ENCODE data around the gene ZC3H14.
A peak's percentile ranks its signal among the peaks of the same experiment; 100 is the strongest.
"Not testable (repeated sequence)": the region's sequence is repeated elsewhere in the genome, so short reads cannot be mapped to it uniquely, and the experiment has no call there.

Gene ZC3H14, protein sequence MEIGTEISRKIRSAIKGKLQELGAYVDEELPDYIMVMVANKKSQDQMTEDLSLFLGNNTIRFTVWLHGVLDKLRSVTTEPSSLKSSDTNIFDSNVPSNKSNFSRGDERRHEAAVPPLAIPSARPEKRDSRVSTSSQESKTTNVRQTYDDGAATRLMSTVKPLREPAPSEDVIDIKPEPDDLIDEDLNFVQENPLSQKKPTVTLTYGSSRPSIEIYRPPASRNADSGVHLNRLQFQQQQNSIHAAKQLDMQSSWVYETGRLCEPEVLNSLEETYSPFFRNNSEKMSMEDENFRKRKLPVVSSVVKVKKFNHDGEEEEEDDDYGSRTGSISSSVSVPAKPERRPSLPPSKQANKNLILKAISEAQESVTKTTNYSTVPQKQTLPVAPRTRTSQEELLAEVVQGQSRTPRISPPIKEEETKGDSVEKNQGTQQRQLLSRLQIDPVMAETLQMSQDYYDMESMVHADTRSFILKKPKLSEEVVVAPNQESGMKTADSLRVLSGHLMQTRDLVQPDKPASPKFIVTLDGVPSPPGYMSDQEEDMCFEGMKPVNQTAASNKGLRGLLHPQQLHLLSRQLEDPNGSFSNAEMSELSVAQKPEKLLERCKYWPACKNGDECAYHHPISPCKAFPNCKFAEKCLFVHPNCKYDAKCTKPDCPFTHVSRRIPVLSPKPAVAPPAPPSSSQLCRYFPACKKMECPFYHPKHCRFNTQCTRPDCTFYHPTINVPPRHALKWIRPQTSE

GRCh38 chr14:88562831-88563686 is at the start of gene ZC3H14:
Gene ZC3H14 (plus strand): TSS chr14:88563037. CDS start chr14:88563134, 97 bp downstream.
- DNase-seq, result peak; percentile 77

DNA sequence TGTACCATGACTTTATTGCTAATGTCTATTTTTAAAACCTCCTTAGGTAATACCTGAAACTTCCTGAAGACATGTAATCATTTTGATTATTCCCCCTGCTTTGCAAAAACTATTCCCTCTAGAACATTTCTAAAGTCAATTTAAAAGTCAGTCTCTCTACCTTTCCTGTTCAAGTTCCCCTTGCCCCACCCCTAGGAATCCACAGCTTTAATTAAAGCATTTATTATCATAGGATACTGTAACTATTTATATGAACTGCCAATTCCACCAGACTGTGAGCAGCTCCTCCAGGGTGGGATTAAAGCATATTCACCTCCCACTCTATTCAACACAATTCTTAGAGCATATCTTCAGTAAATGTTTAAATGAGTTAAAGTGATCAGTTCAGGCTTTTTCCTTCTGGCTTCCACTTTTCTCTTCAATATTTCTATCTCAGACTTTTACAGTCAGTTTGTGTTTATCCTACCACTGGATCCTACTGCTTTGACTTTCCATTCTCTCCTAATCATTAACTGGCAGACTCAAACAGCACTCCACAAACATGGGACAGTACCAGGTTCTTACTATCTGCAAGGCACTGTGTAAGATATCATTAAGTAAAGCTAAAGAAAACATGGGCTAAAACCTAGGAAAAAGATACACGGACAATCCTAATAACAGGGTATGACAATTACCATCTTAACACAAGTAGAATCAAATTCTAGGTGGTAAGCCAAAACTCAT is 47.2 kb upstream of the ZC3H14 start:
- no peak for DNase-seq

DNA sequence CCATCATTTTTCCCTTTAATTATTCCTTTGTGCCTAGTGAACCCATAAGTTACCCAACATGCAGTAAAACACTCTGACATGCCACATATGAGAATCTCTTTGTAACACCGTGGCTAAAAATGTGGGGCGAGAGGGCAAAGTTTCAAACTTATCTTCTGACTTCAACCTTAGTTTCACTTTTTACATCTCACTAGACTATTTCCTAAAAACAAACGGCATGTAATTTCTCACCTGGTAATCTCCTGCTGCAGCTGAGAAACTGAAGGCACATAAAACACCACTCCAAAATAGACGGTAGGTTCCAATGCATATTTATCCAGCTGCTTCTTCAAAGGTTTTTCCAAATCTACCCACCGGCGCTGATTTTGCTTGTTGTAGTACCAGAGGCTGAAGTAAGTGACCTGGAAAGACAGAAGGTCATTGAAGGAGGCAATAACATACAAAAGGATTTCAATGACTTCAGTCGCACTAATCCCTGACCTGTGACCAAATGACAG is 45.9 kb upstream of the ZC3H14 start:
- DNase-seq, result no peak

DNA sequence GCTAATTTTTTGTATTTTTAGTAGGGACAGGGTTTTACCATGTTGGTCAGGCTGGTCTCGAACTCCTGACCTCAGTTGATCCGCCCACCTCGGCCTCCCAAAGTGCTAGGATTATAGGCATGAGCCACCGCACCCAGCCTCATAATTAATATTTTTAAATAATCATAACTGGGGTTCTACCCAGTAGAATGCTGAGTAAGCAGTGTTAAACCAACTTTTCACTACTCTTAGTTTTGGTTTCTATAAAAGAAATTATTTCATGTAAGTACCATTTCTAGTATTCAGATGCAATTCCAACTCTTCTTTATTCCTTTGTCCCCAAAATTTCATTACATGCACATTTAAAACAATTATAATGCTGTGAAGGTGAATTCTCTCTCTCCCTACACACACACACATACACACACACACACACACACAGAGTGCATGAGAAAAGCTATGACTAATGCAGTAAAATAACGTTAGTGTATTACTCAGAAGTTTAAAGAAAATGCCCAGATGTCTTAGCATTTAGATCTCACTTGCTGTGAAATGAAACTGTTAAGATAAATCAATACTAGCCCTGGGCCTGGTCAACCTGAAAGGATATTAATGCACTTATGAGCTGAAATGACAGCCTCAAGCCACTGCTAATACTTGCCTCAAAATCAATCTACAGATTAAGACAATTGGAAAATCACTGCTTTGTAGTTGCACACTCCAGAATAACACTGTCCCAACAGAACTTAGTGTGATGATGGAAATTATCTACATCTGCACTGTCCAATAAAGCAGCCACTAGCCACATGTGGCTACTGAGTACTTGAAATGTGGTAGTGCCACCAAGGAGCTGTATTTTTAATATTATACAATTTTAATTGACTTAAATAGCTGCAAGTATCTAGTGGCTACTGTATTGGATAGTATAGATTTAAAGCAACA is 44.0 kb upstream of the ZC3H14 start:
- no peak for DNase-seq

DNA sequence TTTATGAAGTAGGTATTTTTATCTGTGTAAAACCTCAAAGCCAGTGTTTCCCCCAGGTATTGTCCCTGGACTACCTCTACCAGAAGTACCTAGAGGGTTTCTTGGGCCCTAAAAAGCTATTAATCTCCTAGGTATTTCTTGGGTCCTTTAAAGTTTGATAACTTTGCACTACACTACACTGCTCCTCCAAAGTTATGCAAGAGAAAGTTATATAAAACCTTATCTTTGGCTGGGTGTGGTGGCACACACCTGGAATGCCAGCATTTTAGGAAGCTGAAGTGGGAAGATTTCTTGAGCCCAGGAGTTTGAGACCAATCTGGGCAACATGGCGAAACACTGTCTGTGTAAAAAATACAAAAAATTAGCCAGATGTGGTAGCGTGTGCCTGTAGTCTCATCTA is 42.9 kb upstream of the ZC3H14 start:
- DNase-seq, result no peak

DNA sequence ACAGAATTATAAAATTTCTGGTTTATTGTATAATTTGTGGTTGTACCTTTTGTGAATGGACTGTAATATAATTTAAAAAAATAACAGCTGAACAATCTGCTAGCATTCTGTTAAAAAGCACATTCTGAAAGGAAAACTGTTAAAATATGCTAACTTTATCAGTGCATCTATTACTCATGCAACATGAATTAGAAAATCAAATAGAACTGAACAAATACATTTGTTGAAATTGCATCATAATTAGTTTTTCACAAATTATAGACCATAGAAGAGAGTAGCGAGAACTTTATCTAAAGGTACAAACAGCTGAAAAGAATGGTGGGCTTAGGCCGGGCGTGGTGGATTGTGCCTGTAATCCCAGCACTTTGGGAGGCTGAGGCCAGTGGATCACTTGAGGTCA is 41.0 kb upstream of the ZC3H14 start:
- no peak for DNase-seq

DNA sequence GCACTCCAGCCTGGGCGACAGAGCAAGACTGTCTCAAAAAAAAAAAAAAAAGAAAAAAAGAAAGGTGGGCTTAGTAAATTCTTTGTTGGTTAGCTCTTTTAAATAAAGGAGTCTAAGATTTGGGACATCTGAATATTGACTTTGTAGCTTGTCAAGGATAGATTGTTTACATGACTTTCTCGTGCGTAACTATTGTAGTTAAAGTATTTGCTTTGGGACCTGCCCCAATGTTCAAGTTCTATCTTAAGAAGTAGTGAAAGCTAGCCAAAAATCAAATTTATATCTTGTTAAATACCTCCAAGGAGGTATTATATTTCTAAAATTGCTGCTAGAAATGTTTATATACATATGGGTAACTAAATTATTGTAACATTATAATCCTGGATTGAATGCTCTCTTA is 40.4 kb upstream of the ZC3H14 start:
- no peak for DNase-seq

DNA sequence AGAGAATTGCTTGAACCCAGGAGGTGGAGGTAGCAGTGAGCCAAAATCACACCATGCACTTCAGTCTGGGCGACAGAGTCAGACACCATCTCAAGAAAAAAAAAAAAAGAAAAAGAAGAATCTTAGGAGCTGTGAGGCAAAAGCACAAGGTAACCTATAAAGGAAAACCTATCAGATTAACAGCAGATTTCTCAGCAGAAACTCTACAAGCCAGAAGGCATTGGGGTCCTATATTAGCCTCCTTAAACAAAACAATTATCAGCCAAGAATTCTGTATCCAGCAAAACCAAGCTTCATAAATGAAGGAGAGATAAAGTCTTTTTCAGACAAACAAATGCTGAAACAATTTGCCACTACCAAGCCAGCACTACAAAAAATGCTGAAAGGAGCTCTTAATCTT is 32.9 kb upstream of the ZC3H14 start:
- DNase-seq, result not testable (repeated sequence)

DNA sequence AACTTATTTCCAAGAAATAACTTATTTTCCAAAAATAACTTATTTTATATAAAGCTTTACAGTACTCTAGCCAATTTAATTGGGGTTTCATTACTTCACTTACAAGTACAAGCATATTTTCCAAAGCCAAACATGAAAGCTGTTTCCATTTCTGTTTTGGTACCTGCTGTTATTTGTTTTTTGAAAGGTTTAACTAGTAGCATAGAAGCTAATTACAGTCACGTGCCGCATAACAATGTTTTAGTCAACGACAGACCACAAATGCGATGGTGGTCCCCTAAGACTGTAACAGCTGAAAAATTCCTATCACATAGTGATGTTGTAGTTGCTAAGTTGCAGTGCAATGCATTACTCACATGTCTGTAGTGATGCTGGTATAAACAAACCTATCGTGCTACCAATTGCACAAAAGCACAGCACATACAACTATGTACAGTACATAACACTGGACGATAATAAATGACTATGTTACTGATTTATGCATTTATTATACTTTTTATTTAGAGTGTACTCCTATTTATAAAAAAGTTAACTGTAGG is 29.7 kb upstream of the ZC3H14 start:
- DNase-seq, result no peak

DNA sequence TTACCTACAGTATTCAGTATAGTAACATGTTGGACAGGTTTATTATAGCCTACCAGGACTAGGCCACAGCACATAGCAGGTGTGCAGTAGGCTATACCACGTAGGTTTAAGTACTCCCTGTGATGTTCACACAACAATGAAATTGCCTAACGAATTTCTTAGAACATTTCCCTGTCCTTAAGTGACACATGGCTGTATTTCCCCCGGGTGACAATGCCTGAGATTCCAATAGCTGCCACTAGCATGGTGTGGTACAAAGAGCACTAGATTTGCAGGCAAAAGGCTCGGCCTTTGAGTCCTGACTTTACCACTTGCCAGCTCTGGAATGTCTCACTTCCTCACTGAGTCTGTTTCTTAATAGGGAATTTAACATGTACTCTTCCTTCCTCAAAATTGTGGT is 27.7 kb upstream of the ZC3H14 start:
- DNase-seq, result no peak

DNA sequence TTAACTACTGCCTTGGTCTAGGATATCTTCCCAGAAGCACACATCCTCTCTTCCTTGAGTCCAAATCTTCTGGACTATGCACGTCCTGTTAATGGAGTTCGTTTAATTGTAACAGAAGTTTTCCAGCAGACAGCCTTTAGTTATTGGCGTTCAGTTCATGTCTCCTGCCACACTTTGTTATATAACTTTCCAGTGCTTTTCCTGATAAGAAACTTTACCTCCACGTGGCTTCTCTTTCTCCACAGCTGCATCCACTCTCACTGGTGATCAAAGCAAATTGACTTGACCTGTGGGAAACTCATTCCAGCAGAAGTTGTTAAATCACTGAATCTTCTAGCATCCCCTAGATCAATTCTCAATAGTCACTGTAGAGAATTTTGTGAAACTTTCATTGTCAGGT is 27.0 kb upstream of the ZC3H14 start:
- no peak for DNase-seq

DNA sequence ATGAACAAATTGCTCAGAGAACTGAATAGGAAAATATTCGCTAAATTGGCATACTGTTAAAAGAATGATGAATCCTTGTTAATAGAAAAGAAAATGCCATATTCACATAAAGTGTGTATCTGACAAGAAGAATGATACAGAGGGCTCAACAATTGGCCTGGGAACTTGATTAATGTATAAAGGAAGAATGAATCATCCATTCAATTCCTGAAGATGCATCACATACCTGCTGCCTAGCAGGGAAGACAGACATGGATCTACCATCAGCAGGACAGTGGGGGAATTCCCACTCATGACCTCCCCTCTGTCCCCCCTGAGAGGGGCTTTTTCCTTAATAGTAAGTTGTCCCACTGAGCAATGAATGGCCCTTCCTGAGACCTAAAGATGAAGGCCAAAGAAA is 21.5 kb upstream of the ZC3H14 start:
- DNase-seq, result no peak

GRCh38 chr14:88542857-88543795 is 19.7 kb upstream of the ZC3H14 start:
- no peak for DNase-seq

GRCh38 chr14:88545256-88545655 is 17.6 kb upstream of the ZC3H14 start:
- no peak for DNase-seq

DNA sequence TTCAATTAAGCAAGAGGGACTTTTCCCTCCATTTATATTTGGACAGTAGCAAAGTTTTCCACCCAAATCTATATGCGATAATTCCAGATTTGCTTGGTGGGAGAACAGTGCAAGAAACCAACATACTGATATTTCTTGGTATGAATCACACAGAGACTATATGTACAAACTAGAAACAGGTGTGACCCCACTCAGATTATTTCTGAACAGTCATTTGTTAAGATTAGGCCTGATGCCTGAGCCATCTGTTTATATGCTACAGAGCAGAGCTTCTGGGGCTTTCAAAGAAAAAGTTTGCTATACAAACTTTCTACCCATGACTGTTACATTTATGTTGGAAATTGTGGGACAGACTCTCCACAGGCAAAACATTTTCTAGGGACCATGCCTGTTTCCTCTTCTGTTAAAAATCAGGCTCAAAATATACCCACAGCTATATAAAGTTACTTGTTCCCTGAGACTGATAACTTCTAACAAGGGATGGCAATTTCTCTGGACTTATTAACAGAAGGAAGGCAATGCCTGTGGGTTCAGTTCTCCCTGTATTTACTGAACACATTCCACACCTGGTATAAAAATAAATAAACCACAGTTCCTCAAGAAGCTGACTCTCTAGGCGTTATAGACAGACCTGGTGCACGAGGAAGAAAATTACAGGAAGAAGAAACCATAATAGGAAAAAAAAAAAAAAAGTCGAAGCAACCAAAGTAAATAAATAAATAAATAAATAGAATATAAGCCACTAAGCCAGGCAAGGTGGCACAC is 16.0 kb upstream of the ZC3H14 start:
- DNase-seq, result no peak

DNA sequence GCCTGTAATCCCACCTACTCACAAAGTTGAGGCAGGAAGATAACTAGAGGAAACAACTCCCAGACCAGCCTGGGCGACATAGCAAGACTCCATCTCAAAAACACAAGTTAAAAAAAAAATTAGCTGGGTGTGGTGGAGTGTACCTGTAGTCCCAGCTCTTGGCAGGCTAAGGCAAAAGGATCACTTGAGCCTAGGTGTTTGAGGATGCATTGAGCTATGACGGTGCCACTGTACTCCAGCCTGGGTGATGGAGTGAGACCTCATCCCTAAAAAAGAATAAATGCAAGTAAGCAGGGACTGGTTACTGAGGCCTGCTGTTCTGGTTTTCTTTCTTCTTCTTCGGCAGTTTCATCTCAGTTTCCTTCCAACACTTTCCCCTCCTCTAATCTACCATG is 15.5 kb upstream of the ZC3H14 start:
- no peak for DNase-seq

DNA sequence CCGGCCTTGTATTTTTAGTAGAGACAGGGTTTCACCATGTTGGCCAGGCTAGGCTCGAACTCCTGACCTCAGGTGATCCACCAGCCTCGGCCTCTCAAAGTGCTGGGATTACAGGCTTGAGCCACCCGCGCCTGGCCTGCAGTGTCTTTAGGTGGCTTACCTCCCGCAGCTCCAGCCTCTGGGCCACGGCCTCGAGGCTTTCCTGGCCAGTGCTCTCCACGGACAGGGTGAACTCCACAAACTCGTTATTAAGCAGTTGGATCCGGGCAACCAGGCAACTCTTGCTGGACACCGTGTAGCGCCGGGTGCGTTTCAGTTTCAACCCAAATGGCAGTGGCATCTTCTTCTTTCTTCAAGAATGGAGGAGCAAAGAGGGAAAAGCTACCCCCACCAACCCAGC is 12.8 kb upstream of the ZC3H14 start:
- DNase-seq, result no peak

- peak; percentile 87 for DNase-seq
Observed at GRCh38 chr14:88551094-88551870, 11.6 kb upstream of the ZC3H14 start.

Measured in NCI-H1092 (cell line).